ENCODE measurements around the gene PDC.
"Not testable (repeated sequence)": the region's sequence is repeated elsewhere in the genome, so short reads cannot be mapped to it uniquely, and the experiment has no call there.

Gene PDC

GRCh38 chr1:186465946-186466345 is 5.0 kb upstream of the PDC start:
- H3K9me2 ChIP-seq (replicated peaks; ENCODE audit: low read depth, low read length), result no peaks in the 10 kb centered on the region
- H3K27me3 ChIP-seq (ENCODE audit: insufficient read depth, low read length, poor library complexity, severe bottlenecking), result no peaks in the 10 kb centered on the region
- no peak overlapping the region for H3K9ac ChIP-seq (ENCODE audit: low read depth, low read length, poor library complexity, severe bottlenecking)
- no peaks in the 10 kb centered on the region for H4K20me1 ChIP-seq (ENCODE audit: insufficient read depth, low read length, poor library complexity, severe bottlenecking)
- H3K79me2 ChIP-seq (ENCODE audit: insufficient read depth, low read length), result no peaks in the 10 kb centered on the region
- H2AFZ ChIP-seq (ENCODE audit: low read length), result no peak overlapping the region
- H3K4me1 ChIP-seq (ENCODE audit: insufficient read depth, low read length, poor library complexity, severe bottlenecking), result no peaks in the 10 kb centered on the region
- no peaks in the 10 kb centered on the region for H3K9me3 ChIP-seq (ENCODE audit: insufficient read depth, low read depth, low read length)
- H3K4me2 ChIP-seq (ENCODE audit: low read depth, low read length, poor library complexity, severe bottlenecking), result no peak overlapping the region
- H3K4me3 ChIP-seq (ENCODE audit: low read length, poor library complexity, severe bottlenecking), result no peak overlapping the region
- no peaks in the 10 kb centered on the region for H3F3A ChIP-seq (ENCODE audit: low read depth)
- TF ChIP-seq EZH2phosphoT487 (IDR thresholded peaks at IDR 0.05; ENCODE audit: borderline replicate concordance) (no peak), CTCF (conservative IDR thresholded peaks at IDR 0.05; ENCODE audit: low read length) (no peak)
- no peaks in the 10 kb centered on the region for H3K36me3 ChIP-seq (ENCODE audit: insufficient read depth, low read length)

GRCh38 chr1:186465491-186465890 is 4.6 kb upstream of the PDC start:
- H3K9me2 ChIP-seq (replicated peaks; ENCODE audit: low read depth, low read length); H3K36me3 ChIP-seq (ENCODE audit: insufficient read depth, low read length); H3F3A ChIP-seq (ENCODE audit: low read depth); H3K9me3 ChIP-seq (ENCODE audit: insufficient read depth, low read depth, low read length); H3K4me3 ChIP-seq (ENCODE audit: low read length, poor library complexity, severe bottlenecking); H3K4me1 ChIP-seq (ENCODE audit: insufficient read depth, low read length, poor library complexity, severe bottlenecking); H4K20me1 ChIP-seq (ENCODE audit: insufficient read depth, low read length, poor library complexity, severe bottlenecking); H2AFZ ChIP-seq (ENCODE audit: low read length); H3K4me2 ChIP-seq (ENCODE audit: low read depth, low read length, poor library complexity, severe bottlenecking); H3K9ac ChIP-seq (ENCODE audit: low read depth, low read length, poor library complexity, severe bottlenecking); H3K79me2 ChIP-seq (ENCODE audit: insufficient read depth, low read length); H3K27me3 ChIP-seq (ENCODE audit: insufficient read depth, low read length, poor library complexity, severe bottlenecking): not testable (repeated sequence)

GRCh38 chr1:186463926-186464325 is 3.0 kb upstream of the PDC start:
- H4K20me1 ChIP-seq (ENCODE audit: insufficient read depth, low read length, poor library complexity, severe bottlenecking), result no peaks in the 10 kb centered on the region
- H3K36me3 ChIP-seq (ENCODE audit: insufficient read depth, low read length), result no peaks in the 10 kb centered on the region
- no peaks in the 10 kb centered on the region for H3K79me2 ChIP-seq (ENCODE audit: insufficient read depth, low read length)
- no peaks in the 10 kb centered on the region for H3K4me1 ChIP-seq (ENCODE audit: insufficient read depth, low read length, poor library complexity, severe bottlenecking)
- no peaks in the 10 kb centered on the region for H3F3A ChIP-seq (ENCODE audit: low read depth)
- no peak for TF ChIP-seq CTCF (conservative IDR thresholded peaks at IDR 0.05; ENCODE audit: low read length)
- no peak for TF ChIP-seq EZH2phosphoT487 (IDR thresholded peaks at IDR 0.05; ENCODE audit: borderline replicate concordance)
- no peak overlapping the region for H3K4me3 ChIP-seq (ENCODE audit: low read length, poor library complexity, severe bottlenecking)
- no peaks in the 10 kb centered on the region for H3K9me2 ChIP-seq (replicated peaks; ENCODE audit: low read depth, low read length)
- H3K27me3 ChIP-seq (ENCODE audit: insufficient read depth, low read length, poor library complexity, severe bottlenecking), result no peaks in the 10 kb centered on the region
- H3K9ac ChIP-seq (ENCODE audit: low read depth, low read length, poor library complexity, severe bottlenecking), result no peak overlapping the region
- no peaks in the 10 kb centered on the region for H3K9me3 ChIP-seq (ENCODE audit: insufficient read depth, low read depth, low read length)
- H3K4me2 ChIP-seq (ENCODE audit: low read depth, low read length, poor library complexity, severe bottlenecking), result no peak overlapping the region
- no peak overlapping the region for H2AFZ ChIP-seq (ENCODE audit: low read length)

GRCh38 chr1:186463511-186463910 is 2.6 kb upstream of the PDC start:
- no peaks in the 10 kb centered on the region for H3K79me2 ChIP-seq (ENCODE audit: insufficient read depth, low read length)
- no peaks in the 10 kb centered on the region for H3K36me3 ChIP-seq (ENCODE audit: insufficient read depth, low read length)
- H3K9me3 ChIP-seq (ENCODE audit: insufficient read depth, low read depth, low read length), result no peaks in the 10 kb centered on the region
- H3K4me2 ChIP-seq (ENCODE audit: low read depth, low read length, poor library complexity, severe bottlenecking), result no peak overlapping the region
- H3K4me1 ChIP-seq (ENCODE audit: insufficient read depth, low read length, poor library complexity, severe bottlenecking), result no peaks in the 10 kb centered on the region
- H4K20me1 ChIP-seq (ENCODE audit: insufficient read depth, low read length, poor library complexity, severe bottlenecking), result no peaks in the 10 kb centered on the region
- H3K4me3 ChIP-seq (ENCODE audit: low read length, poor library complexity, severe bottlenecking), result no peak overlapping the region
- no peak overlapping the region for H3K9ac ChIP-seq (ENCODE audit: low read depth, low read length, poor library complexity, severe bottlenecking)
- H2AFZ ChIP-seq (ENCODE audit: low read length), result no peak overlapping the region
- H3K9me2 ChIP-seq (replicated peaks; ENCODE audit: low read depth, low read length), result no peaks in the 10 kb centered on the region
- H3K27me3 ChIP-seq (ENCODE audit: insufficient read depth, low read length, poor library complexity, severe bottlenecking), result no peaks in the 10 kb centered on the region
- TF ChIP-seq CTCF (conservative IDR thresholded peaks at IDR 0.05; ENCODE audit: low read length) (no peak), EZH2phosphoT487 (IDR thresholded peaks at IDR 0.05; ENCODE audit: borderline replicate concordance) (no peak)
- H3F3A ChIP-seq (ENCODE audit: low read depth), result no peaks in the 10 kb centered on the region

- not testable (repeated sequence) for H3K36me3 ChIP-seq (ENCODE audit: insufficient read depth, low read length); H3K4me2 ChIP-seq (ENCODE audit: low read depth, low read length, poor library complexity, severe bottlenecking); H3K9me2 ChIP-seq (replicated peaks; ENCODE audit: low read depth, low read length); H3K27me3 ChIP-seq (ENCODE audit: insufficient read depth, low read length, poor library complexity, severe bottlenecking); H3K9ac ChIP-seq (ENCODE audit: low read depth, low read length, poor library complexity, severe bottlenecking); H3F3A ChIP-seq (ENCODE audit: low read depth); H3K4me3 ChIP-seq (ENCODE audit: low read length, poor library complexity, severe bottlenecking); H3K9me3 ChIP-seq (ENCODE audit: insufficient read depth, low read depth, low read length); H2AFZ ChIP-seq (ENCODE audit: low read length); H3K4me1 ChIP-seq (ENCODE audit: insufficient read depth, low read length, poor library complexity, severe bottlenecking); H3K79me2 ChIP-seq (ENCODE audit: insufficient read depth, low read length); H4K20me1 ChIP-seq (ENCODE audit: insufficient read depth, low read length, poor library complexity, severe bottlenecking)
These were observed 1.8 kb downstream of the PDC start for GRCh38 chr1:186459161-186459560.

All from Loucy (cell line).